Left ventricle myocardium inferior (tissue), 1 donor: Measurements from ENCODE around the gene ZNF143. TPM values are rescaled to one million over a fixed set of nuclear protein-coding genes. Genes with fewer than 3 reads are reported as not detected.
"Not testable (repeated sequence)": the region's sequence is repeated elsewhere in the genome, so short reads cannot be mapped to it uniquely, and the experiment has no call there.

Source experiments
- DNase-seq: peaks from one replicate; pipeline ENCODE4 v3.0.0-alpha.2; 2020
- H3K27ac ChIP-seq: fragments of 200-600 bp; replicated peaks from 2 replicates; pipeline ENCODE4 v1.8.0; 2021
- H3K27me3 ChIP-seq: fragments of 200-600 bp; 2 replicates; pipeline ENCODE4 v1.8.0; 2021; ENCODE audit warnings: low read depth
- H3K36me3 ChIP-seq: fragments of 200-600 bp; 2 replicates; pipeline ENCODE4 v1.8.0; 2021
- H3K4me1 ChIP-seq: fragments of 200-600 bp; 2 replicates; pipeline ENCODE4 v1.8.0; 2021
- H3K4me3 ChIP-seq: fragments of 200-600 bp; 2 replicates; pipeline ENCODE4 v1.8.0; 2021; ENCODE audit warnings: mild to moderate bottlenecking, moderate library complexity
- H3K9me3 ChIP-seq: fragments of 200-600 bp; replicated peaks from 2 replicates; pipeline ENCODE4 v1.8.0; 2021
- intact Hi-C: fragments of 100-400 bp; cut with micrococcal nuclease; formaldehyde crosslinking; loops from one replicate; pipeline ENCODE4 v1.11.0; 2022
- total RNA-seq: library from RNA; stranded (reverse); fragmentation: NEBNext Ultra II Directional; extraction: Animal tissue kit (Norgen Biotek cat#: 25700); gene quantifications from one replicate; pipeline ENCODE4 v1.2.1, GENCODE V29; 2021
- TF ChIP-seq, protein P1 (sequence below): fragments of 200-600 bp; IDR thresholded peaks from 2 replicates; pipeline ENCODE4 v1.8.0; 2021; ENCODE audit warnings: antibody characterized with exemption, mild to moderate bottlenecking, borderline replicate concordance
- donor health status: DM: no; HTN: yes; CAD: no; lungs with severe emphysema.

ZNF143 gene
- total RNA-seq, 1 donor from 2014 or later: 21.7 TPM

DNA sequence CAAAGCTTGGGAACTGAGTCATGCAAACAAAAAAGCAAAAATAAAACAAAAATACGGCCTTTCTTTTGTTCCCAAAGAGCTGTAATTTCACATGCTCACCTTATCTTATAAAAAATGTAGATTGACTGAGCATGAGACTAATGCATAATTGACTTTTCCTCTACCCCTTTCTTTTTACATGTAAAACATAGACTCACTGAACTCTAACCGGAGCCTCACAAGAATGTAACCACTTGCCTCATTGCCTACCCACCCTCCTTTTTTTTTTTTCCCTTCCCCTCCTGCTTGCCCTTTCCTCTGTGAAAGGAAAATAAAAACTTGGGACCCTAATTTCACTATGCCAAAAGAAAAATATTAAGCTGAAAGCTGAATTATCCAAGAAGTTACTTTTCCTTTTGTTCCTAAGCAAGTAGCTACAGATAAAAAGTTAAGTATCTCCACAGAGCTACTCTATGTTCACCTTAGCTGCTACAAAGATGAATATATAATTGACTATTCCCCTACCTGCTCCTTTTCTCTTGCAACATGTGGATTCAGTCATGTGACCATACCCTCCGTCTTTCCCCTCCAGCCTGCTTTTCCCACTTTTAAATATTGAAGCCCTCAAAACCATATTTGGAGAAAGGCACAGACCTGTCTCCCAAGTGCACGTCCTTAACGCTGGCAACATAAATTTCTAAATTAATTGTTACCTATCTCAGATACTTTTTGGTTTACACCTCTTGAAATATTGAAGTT lies 73.1 kb downstream of the ZNF143 start:
- intact Hi-C loops: no loop called here
- Histone ChIP-seq H3K4me1 (peaks cover 22% of the 10 kb centered on the region), H3K36me3 (no peaks in the 10 kb centered on the region), H3K4me3 (no peak overlapping the region), H3K27ac (no peak overlapping the region), H3K9me3 (no peaks in the 10 kb centered on the region), H3K27me3 (no peaks in the 10 kb centered on the region)
- no peak for DNase-seq
- TF ChIP-seq, protein P1, sequence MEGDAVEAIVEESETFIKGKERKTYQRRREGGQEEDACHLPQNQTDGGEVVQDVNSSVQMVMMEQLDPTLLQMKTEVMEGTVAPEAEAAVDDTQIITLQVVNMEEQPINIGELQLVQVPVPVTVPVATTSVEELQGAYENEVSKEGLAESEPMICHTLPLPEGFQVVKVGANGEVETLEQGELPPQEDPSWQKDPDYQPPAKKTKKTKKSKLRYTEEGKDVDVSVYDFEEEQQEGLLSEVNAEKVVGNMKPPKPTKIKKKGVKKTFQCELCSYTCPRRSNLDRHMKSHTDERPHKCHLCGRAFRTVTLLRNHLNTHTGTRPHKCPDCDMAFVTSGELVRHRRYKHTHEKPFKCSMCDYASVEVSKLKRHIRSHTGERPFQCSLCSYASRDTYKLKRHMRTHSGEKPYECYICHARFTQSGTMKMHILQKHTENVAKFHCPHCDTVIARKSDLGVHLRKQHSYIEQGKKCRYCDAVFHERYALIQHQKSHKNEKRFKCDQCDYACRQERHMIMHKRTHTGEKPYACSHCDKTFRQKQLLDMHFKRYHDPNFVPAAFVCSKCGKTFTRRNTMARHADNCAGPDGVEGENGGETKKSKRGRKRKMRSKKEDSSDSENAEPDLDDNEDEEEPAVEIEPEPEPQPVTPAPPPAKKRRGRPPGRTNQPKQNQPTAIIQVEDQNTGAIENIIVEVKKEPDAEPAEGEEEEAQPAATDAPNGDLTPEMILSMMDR: no peak

DNA sequence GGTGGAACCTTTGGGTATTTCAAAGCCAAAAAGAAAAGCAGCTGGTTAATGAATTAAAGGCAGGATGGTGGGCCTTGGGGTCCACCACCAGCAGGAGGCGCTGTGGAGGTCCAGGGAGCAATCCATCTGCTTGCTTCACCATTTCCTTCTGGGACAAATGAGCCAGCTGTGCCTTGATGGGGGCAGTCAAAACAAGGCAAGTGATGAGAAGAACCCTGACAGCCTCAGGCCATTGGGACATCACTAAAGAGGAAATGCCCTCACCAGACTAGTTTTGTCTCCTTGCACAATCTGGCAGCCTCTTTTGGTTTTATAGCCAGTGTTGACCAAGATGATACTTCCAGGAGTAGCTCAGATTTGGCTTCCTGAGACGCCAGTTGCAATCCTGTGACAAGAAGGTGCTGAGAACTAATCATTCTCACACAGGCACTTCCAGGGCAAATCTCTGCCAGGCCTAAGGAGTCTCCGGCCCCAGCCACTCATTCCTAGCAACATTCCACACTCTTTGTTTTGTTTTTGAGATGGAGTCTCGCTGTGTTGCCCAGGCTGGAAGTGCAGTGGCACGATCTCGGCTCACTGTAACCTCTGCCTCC lies 74.5 kb downstream of the ZNF143 start:
- TF ChIP-seq, protein P1: peak; percentile 81
- H3K9me3 ChIP-seq: no peaks in the 10 kb centered on the region
- DNase-seq: peak; percentile 80
- no peak overlapping the region for H3K27ac ChIP-seq
- peaks cover 10% of the 10 kb centered on the region for H3K4me1 ChIP-seq
- H3K36me3 ChIP-seq: no peaks in the 10 kb centered on the region
- no peak overlapping the region for H3K4me3 ChIP-seq
- no peaks in the 10 kb centered on the region for H3K27me3 ChIP-seq
- intact Hi-C loops: no loop called here

- no peak for DNase-seq
- Histone ChIP-seq H3K4me1 (peaks cover 10% of the 10 kb centered on the region), H3K4me3 (no peak overlapping the region), H3K9me3 (no peaks in the 10 kb centered on the region), H3K27me3 (no peaks in the 10 kb centered on the region), H3K27ac (no peak overlapping the region), H3K36me3 (no peaks in the 10 kb centered on the region)
- TF ChIP-seq, protein P1: no peak
- intact Hi-C loops: no loop called here
Measured at GRCh38 chr11:9538548-9538947, 77.7 kb downstream of the ZNF143 start.

DNA sequence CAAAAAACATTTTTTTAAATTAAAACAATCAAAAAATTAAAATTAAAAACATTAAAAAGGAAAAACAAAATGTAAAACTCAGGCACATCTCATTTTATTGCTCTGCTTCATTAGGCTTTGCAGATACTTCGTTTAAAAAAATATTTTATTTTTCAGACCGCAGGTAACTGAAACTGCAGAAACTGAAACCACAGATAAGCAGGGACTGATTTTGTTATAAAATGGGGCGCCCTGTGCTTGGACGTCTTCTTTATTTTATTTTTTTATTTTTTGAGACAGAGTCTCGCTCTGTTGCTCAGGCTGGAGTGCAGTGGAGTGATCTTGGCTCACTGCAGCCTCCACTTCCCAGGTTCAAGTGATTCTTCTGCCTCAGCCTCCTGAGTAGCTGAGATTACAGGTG lies 88.4 kb downstream of the ZNF143 start:
- H3K4me3 ChIP-seq, intact Hi-C loops, H3K27me3 ChIP-seq, H3K36me3 ChIP-seq, H3K27ac ChIP-seq, DNase-seq, H3K9me3 ChIP-seq, H3K4me1 ChIP-seq: not testable (repeated sequence)

DNA sequence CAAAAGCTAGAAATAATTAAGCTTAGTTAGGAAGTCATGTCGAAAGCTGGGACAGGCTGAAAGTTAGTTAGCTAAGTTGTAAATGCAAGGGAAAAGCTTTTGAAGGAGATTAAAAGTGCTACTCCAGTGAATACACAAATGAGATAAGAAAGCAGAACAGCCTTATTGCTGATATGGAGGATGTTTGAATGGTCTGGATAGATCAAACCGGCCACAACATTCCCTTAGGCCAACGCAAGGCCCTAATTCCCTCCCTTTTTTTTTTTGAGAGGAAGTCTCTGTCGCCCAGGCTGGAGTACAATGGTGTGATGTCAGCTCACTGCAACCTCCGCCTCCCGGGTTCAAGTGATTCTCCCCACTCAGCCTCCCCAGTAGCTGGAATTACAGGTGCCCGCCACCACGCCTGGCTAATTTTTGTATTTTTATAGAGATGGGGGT lies 89.4 kb downstream of the ZNF143 start:
- Histone ChIP-seq H3K4me3 (no peak overlapping the region), H3K27me3 (no peaks in the 10 kb centered on the region), H3K9me3 (peaks cover 5% of the 10 kb centered on the region), H3K27ac (no peak overlapping the region), H3K36me3 (no peaks in the 10 kb centered on the region), H3K4me1 (peaks cover 7% of the 10 kb centered on the region)
- TF ChIP-seq, protein P1: no peak
- intact Hi-C loops: no loop called here
- DNase-seq: no peak
